ENCODE measurements around the gene TLCD3A. TPM values are rescaled to one million over a fixed set of nuclear protein-coding genes. Genes with fewer than 3 reads are reported as not detected.
"Not testable (repeated sequence)": the region's sequence is repeated elsewhere in the genome, so short reads cannot be mapped to it uniquely, and the experiment has no call there.

TLCD3A gene
- total RNA-seq, 2 experiments from 2014 or later = 2.7 to 3.0 TPM

DNA sequence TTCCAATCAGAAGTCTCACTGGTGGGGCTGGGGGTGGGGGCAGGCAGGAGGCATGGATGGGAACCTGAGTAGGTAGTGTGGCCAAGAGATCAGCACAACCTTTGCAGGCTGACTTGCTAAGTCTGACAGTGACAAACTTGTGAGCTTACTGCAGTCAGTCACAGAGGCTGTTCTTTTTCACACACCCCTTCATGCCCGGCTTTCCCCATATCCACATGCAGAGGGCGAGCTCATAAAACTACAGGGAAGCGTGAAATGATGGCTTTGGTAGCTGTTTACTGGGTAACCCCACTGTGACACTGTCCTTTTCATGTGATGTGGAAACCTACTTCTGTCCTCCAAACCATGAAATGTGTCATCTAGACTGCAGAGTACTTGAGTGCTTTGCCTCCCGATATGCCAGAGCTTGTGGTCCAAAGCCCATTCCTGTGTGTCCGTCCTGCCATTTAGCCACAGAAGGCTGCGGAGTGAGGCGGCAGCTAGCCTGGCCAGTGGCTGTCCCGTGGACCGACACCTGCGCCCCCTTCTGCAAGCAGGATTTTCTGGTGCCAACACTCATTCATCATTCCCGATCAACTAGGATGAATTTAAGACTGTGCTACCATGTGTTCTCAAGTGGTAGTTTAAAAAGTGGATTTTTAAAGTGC is 9.9 kb downstream of the TLCD3A start:
- Mint-ChIP-seq H3K27me3 (ENCODE audit: low read depth) (no peaks in the 10 kb centered on the region), H3K4me1 (ENCODE audit: low read depth) (peaks cover 14% of the 10 kb centered on the region), H3K27ac (no peak overlapping the region), H3K36me3 (ENCODE audit: low read depth) (peaks cover 40% of the 10 kb centered on the region), H3K4me3 (no peak overlapping the region), H3K9me3 (no peaks in the 10 kb centered on the region)
- intact Hi-C loops (cut with micrococcal nuclease) = no loop called here
- CTCF ChIA-PET = no interaction called here
- DNase-seq = no peak

DNA sequence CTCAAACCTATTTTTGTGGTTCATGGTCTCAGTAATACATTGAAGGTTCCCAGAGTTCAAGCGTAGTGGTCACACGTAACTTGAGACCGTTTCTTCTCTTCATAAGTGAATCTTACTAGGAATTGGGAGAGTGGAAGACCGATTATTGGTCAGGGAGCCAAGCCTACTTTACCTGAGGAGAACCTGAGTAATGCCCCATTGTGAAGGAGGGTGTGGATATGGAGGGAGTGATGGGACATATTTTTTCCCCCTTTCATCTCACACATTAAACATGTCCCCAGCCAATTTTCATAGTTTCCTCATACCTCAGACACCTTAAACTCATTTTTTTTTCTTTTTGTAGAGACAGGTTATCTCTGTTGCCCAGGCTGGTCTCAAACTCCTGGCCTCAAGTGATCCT is 10.7 kb downstream of the TLCD3A start:
- Mint-ChIP-seq H3K27me3 (ENCODE audit: low read depth) (no peaks in the 10 kb centered on the region), H3K4me3 (no peak overlapping the region), H3K36me3 (ENCODE audit: low read depth) (peaks cover 43% of the 10 kb centered on the region), H3K4me1 (ENCODE audit: low read depth) (peaks cover 15% of the 10 kb centered on the region), H3K9me3 (no peaks in the 10 kb centered on the region), H3K27ac (no peak overlapping the region)
- CTCF ChIA-PET = interaction anchor here (0.6 kb wide), 1 partner anchor 227 kb away, joined by 3 read pairs; no protein-coding TSS in a partner anchor
- no peak for DNase-seq
- intact Hi-C loops (cut with micrococcal nuclease) = no loop called here

GRCh38 chr17:744937-745336 is 12.5 kb downstream of the TLCD3A start:
- Mint-ChIP-seq H3K27ac (no peak overlapping the region), H3K27me3 (ENCODE audit: low read depth) (no peaks in the 10 kb centered on the region), H3K36me3 (ENCODE audit: low read depth) (peaks cover 50% of the 10 kb centered on the region), H3K9me3 (peaks cover 3% of the 10 kb centered on the region), H3K4me1 (ENCODE audit: low read depth) (peaks cover 28% of the 10 kb centered on the region), H3K4me3 (no peak overlapping the region)
- DNase-seq = no peak
- CTCF ChIA-PET = interaction anchor here (0.9 kb wide), 1 partner anchor 44 kb away, joined by 6 read pairs; no protein-coding TSS in a partner anchor
- intact Hi-C loops (cut with micrococcal nuclease) = no loop called here

DNA sequence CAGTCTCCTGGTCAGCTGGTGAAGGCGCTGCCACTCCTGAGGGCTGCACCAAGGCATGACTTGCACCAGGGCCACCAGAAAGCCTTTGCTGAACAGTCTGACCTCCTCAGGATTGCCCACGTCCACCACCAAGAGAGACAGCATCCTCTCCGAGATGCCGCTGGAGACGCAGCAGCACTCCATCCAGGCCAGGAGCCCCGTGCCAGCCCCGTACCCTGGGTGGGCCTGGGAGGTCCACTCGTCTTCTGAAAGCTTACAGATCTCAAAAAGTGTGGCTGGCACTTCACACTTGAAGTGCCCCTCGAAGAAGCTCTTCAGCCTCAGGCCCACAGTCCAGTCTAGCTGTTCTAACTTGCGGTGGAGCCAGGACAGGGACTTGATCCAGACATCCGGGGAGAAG is 13.0 kb downstream of the TLCD3A start:
- no peak overlapping the region for H3K4me3 Mint-ChIP-seq
- CTCF ChIA-PET = interaction anchor here (0.7 to 0.9 kb wide), 2 partner anchors 44 to 333 kb away, joined by 3 to 6 read pairs; no protein-coding TSS in a partner anchor
- peaks cover 54% of the 10 kb centered on the region for H3K36me3 Mint-ChIP-seq (ENCODE audit: low read depth)
- peaks cover 29% of the 10 kb centered on the region for H3K4me1 Mint-ChIP-seq (ENCODE audit: low read depth)
- no peaks in the 10 kb centered on the region for H3K27me3 Mint-ChIP-seq (ENCODE audit: low read depth)
- H3K9me3 Mint-ChIP-seq = peaks cover 3% of the 10 kb centered on the region
- intact Hi-C loops (cut with micrococcal nuclease) = no loop called here
- DNase-seq = no peak
- H3K27ac Mint-ChIP-seq = no peak overlapping the region

- CTCF ChIA-PET = interaction anchor here (0.7 kb wide), 1 partner anchor 334 kb away, joined by 3 read pairs; no protein-coding TSS in a partner anchor
- Mint-ChIP-seq H3K9me3 (peaks cover 3% of the 10 kb centered on the region), H3K27me3 (ENCODE audit: low read depth) (no peaks in the 10 kb centered on the region), H3K4me3 (no peak overlapping the region), H3K36me3 (ENCODE audit: low read depth) (peaks cover 51% of the 10 kb centered on the region), H3K4me1 (ENCODE audit: low read depth) (peaks cover 27% of the 10 kb centered on the region), H3K27ac (no peak overlapping the region)
- intact Hi-C loops (cut with micrococcal nuclease) = no loop called here
- DNase-seq = no peak
Observed at GRCh38 chr17:746181-746580, 13.8 kb downstream of the TLCD3A start.

GRCh38 chr17:746783-747629 is 14.6 kb downstream of the TLCD3A start:
- H3K27ac Mint-ChIP-seq = no peak overlapping the region
- CTCF ChIA-PET = no interaction called here
- H3K4me3 Mint-ChIP-seq = no peak overlapping the region
- intact Hi-C loops (cut with micrococcal nuclease) = no loop called here
- peaks cover 25% of the 10 kb centered on the region for H3K4me1 Mint-ChIP-seq (ENCODE audit: low read depth)
- DNase-seq = no peak
- no peaks in the 10 kb centered on the region for H3K27me3 Mint-ChIP-seq (ENCODE audit: low read depth)
- H3K36me3 Mint-ChIP-seq (ENCODE audit: low read depth) = peaks cover 51% of the 10 kb centered on the region
- H3K9me3 Mint-ChIP-seq = peaks cover 3% of the 10 kb centered on the region

- H3K27me3 Mint-ChIP-seq (ENCODE audit: low read depth); H3K4me3 Mint-ChIP-seq; CTCF ChIA-PET; intact Hi-C loops (cut with micrococcal nuclease); H3K27ac Mint-ChIP-seq; H3K9me3 Mint-ChIP-seq; DNase-seq: not testable (repeated sequence)
- H3K4me1 Mint-ChIP-seq (ENCODE audit: low read depth) = peaks cover 30% of the 10 kb centered on the region
- peaks cover 46% of the 10 kb centered on the region for H3K36me3 Mint-ChIP-seq (ENCODE audit: low read depth)
Observed at GRCh38 chr17:748604-749003, 16.2 kb downstream of the TLCD3A start.

- peaks cover 42% of the 10 kb centered on the region for H3K36me3 Mint-ChIP-seq (ENCODE audit: low read depth)
- CTCF ChIA-PET, H3K27ac Mint-ChIP-seq: not testable (repeated sequence)
Observed at GRCh38 chr17:749359-749758, 17.0 kb downstream of the TLCD3A start.

GRCh38 chr17:750431-751037 is 18.1 kb downstream of the TLCD3A start:
- Mint-ChIP-seq H3K27ac (peak overlapping the region; percentile 91), H3K36me3 (ENCODE audit: low read depth) (peaks cover 38% of the 10 kb centered on the region), H3K4me1 (ENCODE audit: low read depth) (peaks cover 30% of the 10 kb centered on the region), H3K4me3 (peak overlapping the region; percentile 93), H3K27me3 (ENCODE audit: low read depth) (no peaks in the 10 kb centered on the region), H3K9me3 (peaks cover 4% of the 10 kb centered on the region)
- no peak for DNase-seq
- CTCF ChIA-PET = interaction anchor here (0.7 to 1.2 kb wide), 3 partner anchors 16 to 433 kb away, joined by 3 to 5 read pairs (median 3); no protein-coding TSS in a partner anchor
- intact Hi-C loops (cut with micrococcal nuclease) = loop anchor here (2.0 kb wide), 2 partner anchors 18 to 338 kb away; partner anchors contain the start of gene TLCD3A

More at GRCh38 chr17:749359-749758, 17.0 kb downstream of the TLCD3A start:
- peaks cover 30% of the 10 kb centered on the region for H3K4me1 Mint-ChIP-seq (ENCODE audit: low read depth)
- intact Hi-C loops (cut with micrococcal nuclease); DNase-seq; H3K9me3 Mint-ChIP-seq; H3K27me3 Mint-ChIP-seq (ENCODE audit: low read depth): not testable (repeated sequence)
- H3K4me3 Mint-ChIP-seq = peak overlapping the region; percentile 93

DNA sequence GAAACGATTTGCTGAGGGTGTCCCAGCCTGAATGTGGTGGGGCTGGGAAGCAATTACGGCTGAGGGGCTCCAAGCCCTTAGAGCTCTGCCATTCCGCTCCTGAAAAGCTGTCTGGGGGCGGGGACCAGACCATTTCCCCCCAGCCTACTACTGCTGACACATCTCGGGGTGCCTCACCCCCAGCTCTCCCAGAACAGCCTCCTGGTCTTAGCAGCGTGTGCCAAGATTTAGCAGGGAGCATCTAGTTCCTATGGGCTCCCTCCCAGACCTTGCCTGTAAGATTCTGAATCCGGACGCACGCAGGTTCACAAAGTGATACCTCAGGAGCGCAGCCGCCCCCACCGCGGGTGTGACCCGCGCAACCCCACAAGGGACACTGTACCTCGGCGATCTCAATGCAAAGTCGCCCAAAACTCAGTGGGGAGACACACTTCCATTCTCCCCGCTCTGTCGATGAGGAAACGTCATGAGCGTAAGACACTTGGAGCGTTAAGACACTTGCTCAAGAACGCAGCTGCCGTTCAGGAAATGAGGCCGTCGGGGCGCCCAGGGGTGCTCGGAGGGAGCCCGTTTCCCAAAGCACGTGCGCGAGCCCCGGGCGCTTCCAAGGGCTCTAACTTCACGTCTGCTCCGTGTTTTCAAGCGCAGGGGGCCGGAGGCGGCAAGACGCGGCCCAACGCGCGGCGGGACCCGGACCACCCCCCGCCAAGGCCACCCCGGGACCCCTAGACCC is 19.0 kb downstream of the TLCD3A start:
- Mint-ChIP-seq H3K36me3 (ENCODE audit: low read depth) (peaks cover 37% of the 10 kb centered on the region), H3K4me1 (ENCODE audit: low read depth) (peaks cover 30% of the 10 kb centered on the region), H3K9me3 (peaks cover 8% of the 10 kb centered on the region), H3K4me3 (peak overlapping the region; percentile 93), H3K27ac (peak overlapping the region; percentile 91), H3K27me3 (ENCODE audit: low read depth) (no peaks in the 10 kb centered on the region)
- intact Hi-C loops (cut with micrococcal nuclease) = loop anchor here (1.0 to 2.0 kb wide), 4 partner anchors 19 to 339 kb away; partner anchors contain the start of genes GLOD4, MRM3, TLCD3A and VPS53
- peak; percentile 65 for DNase-seq
- CTCF ChIA-PET = interaction anchor here (0.7 to 1.0 kb wide), 4 partner anchors 20 to 1367 kb away, joined by 3 to 5 read pairs (median 3); no protein-coding TSS in a partner anchor

DNA sequence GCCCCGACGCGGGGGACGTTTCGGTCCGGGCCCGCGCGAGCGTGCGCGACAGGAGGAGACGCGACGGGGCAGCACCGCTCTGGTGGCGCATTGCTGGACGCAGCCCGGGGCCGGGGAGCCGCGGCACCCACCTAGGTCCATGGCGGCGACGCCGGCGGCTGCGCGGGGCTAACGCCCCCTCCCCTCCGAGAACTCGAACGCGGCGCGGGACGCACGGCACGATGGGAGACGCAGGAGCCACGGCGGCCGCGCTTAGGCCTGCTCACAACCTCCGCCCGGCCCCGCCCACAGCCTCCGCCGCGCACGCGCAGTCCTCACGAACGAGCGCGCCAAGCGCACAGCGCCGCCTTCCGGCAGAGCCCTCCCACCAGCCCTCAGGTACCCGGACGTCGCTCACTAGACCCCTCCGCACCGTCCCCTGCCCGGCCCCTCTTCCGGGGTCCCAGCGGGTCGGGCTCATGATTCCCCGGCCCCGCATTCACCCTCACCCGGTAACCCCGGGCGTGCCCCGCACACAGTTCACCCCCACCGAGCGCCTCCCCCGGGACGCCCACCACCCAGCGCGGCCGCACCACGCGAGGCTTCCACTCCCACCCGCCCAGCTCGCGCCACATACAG is 19.7 kb downstream of the TLCD3A start, which contains the start of gene GEMIN4:
Gene GEMIN4 (minus strand): TSS at position 263 of the 618 bp plus-strand sequence. CDS start 122 bp downstream, at position 141.
- CTCF ChIA-PET = interaction anchor here (0.7 to 1.3 kb wide), 4 partner anchors 10 to 35 kb away, joined by 3 to 6 read pairs (median 3); no protein-coding TSS in a partner anchor
- Mint-ChIP-seq H3K36me3 (ENCODE audit: low read depth) (peaks cover 32% of the 10 kb centered on the region), H3K27ac (peak within 1 kb of the TSS; percentile 91)

More for the DNA sequence above, 19.7 kb downstream of the TLCD3A start, which contains the start of gene GEMIN4:
- H3K4me1 Mint-ChIP-seq (ENCODE audit: low read depth) = peaks cover 30% of the 10 kb centered on the region
- intact Hi-C loops (cut with micrococcal nuclease) = loop anchor here (1.0 kb wide), 2 partner anchors 30 to 38 kb away; partner anchors contain the start of genes GLOD4, MRM3 and VPS53
- peak; percentile 97 for DNase-seq
- H3K27me3 Mint-ChIP-seq (ENCODE audit: low read depth) = no peaks in the 10 kb centered on the region
- H3K4me3 Mint-ChIP-seq = peak within 1 kb of the TSS; percentile 93
- H3K9me3 Mint-ChIP-seq = peaks cover 8% of the 10 kb centered on the region
